ENCODE measurements around the gene TERB2. TPM values are rescaled to one million over a fixed set of nuclear protein-coding genes. Genes with fewer than 3 reads are reported as not detected.
"Not testable (repeated sequence)": the region's sequence is repeated elsewhere in the genome, so short reads cannot be mapped to it uniquely, and the experiment has no call there.

Gene TERB2
- total RNA-seq, 3 donors from 2014 or later (not counting 1 experiment from before 2014, with no cell fraction given): 0.48 TPM; not detected in 2

GRCh38 chr15:44971036-44971435 is 14.5 kb downstream of the TERB2 start:
- no peaks in the 10 kb centered on the region for H3K4me1 ChIP-seq (ENCODE audit: control insufficient read depth, insufficient read depth, low read length)
- H3K27me3 ChIP-seq (ENCODE audit: control insufficient read depth, insufficient read depth, low read length): no peaks in the 10 kb centered on the region
- no peak overlapping the region for H3K27ac ChIP-seq (ENCODE audit: low read length)
- Mint-ChIP-seq H3K36me3 (no peaks in the 10 kb centered on the region), H3K27me3 (ENCODE audit: low read depth in 2 of 2) (peaks cover 0 to 3% of the 10 kb centered on the region in 2 donors), H3K4me3 (no peak overlapping the region), H3K9me3 (no peaks in the 10 kb centered on the region), H3K27ac (no peak overlapping the region), H3K4me1 (no peaks in the 10 kb centered on the region)
- no peak overlapping the region for H3K4me3 ChIP-seq (ENCODE audit: low read length)
- no peak for TF ChIP-seq CTCF (IDR thresholded peaks at IDR 0.05)
- H3K36me3 ChIP-seq (ENCODE audit: control insufficient read depth, insufficient read depth, low read length): no peaks in the 10 kb centered on the region
- DNase-seq (no peak), ATAC-seq (no peak)
- intact Hi-C loops (cut with micrococcal nuclease): no loop called here
- WGBS (ENCODE audit: insufficient coverage): 93% methylated on average over 5 of the region's 6 CpGs
- no peaks in the 10 kb centered on the region for H3K9me3 ChIP-seq (ENCODE audit: control insufficient read depth, insufficient read depth, low read length)

GRCh38 chr15:44976183-44976582 is 19.7 kb downstream of the TERB2 start:
- H3K4me1 Mint-ChIP-seq; ATAC-seq; H3K36me3 Mint-ChIP-seq; H3K9me3 ChIP-seq (ENCODE audit: control insufficient read depth, insufficient read depth, low read length); H3K9me3 Mint-ChIP-seq; H3K27ac Mint-ChIP-seq; intact Hi-C loops (cut with micrococcal nuclease); H3K27me3 ChIP-seq (ENCODE audit: control insufficient read depth, insufficient read depth, low read length); H3K4me1 ChIP-seq (ENCODE audit: control insufficient read depth, insufficient read depth, low read length); H3K27me3 Mint-ChIP-seq (ENCODE audit: low read depth in 2 of 2); H3K36me3 ChIP-seq (ENCODE audit: control insufficient read depth, insufficient read depth, low read length); DNase-seq; H3K4me3 Mint-ChIP-seq; H3K4me3 ChIP-seq (ENCODE audit: low read length); H3K27ac ChIP-seq (ENCODE audit: low read length): not testable (repeated sequence)
- WGBS (ENCODE audit: insufficient coverage): 100% methylated on average over 3 of the region's 3 CpGs

DNA sequence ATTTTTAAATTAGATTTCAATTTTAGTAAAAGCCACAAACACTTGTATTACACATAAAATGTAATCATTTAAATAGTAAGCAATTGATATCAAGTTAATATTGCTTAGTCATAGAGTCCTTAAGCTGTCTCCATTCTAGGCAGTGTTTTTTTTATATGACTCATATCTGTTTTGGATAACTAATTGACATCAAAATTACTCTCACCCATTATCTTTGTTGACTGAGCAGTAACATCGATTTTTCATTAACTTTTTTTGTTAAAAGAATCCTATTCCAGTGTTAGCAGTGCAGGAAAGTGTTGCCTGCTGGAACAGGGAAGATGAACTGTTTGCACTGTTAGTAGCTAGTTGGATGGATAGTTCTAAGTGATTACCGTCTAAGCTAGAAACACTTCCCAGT is 21.3 kb downstream of the TERB2 start:
- peaks cover 4 to 11% of the 10 kb centered on the region in 2 donors for H3K27me3 Mint-ChIP-seq (ENCODE audit: low read depth in 2 of 2)
- H3K36me3 ChIP-seq (ENCODE audit: control insufficient read depth, insufficient read depth, low read length); intact Hi-C loops (cut with micrococcal nuclease); H3K36me3 Mint-ChIP-seq; H3K4me1 Mint-ChIP-seq; H3K27ac ChIP-seq (ENCODE audit: low read length); H3K9me3 ChIP-seq (ENCODE audit: control insufficient read depth, insufficient read depth, low read length); H3K27ac Mint-ChIP-seq; H3K4me3 ChIP-seq (ENCODE audit: low read length); H3K9me3 Mint-ChIP-seq; DNase-seq; H3K4me1 ChIP-seq (ENCODE audit: control insufficient read depth, insufficient read depth, low read length); H3K4me3 Mint-ChIP-seq; ATAC-seq; H3K27me3 ChIP-seq (ENCODE audit: control insufficient read depth, insufficient read depth, low read length): not testable (repeated sequence)
- 80% methylated on average over 1 of the region's 2 CpGs for WGBS (ENCODE audit: insufficient coverage)

DNA sequence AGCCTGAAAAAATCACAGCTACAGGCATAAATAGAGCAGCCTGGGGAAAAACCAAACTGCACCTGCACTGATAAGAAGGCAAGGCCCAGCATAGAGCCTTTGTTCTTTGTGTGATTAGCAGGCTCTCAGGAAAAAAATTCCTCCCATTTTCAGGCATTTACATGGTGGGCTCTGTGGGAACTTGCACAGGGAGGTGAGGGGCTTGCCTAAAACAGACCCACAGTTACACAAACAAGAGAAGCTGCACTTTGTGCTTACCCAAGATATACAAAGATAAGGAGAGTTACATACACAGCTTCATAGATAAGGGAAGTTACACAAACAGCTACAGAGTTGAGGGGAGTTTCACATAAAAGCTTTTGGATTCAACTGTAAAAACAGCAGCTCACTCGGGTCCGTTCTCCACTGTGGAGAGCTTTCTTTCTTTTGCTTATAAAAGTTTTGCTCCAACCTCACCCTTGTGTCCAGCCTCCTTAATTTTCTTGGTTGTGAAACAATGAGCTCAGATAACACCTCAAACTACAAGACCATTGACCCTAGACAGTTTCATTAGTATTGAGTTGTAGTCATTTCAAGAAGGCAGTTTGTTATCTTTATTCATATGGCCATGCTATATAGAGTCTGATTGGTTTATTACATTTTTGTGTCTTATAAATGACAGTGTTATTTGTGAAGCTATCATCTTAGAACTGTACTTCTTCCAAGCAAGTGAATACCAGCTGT is 23.3 kb downstream of the TERB2 start:
- H3K27ac Mint-ChIP-seq; H3K27ac ChIP-seq (ENCODE audit: low read length); H3K4me1 ChIP-seq (ENCODE audit: control insufficient read depth, insufficient read depth, low read length); H3K27me3 ChIP-seq (ENCODE audit: control insufficient read depth, insufficient read depth, low read length); intact Hi-C loops (cut with micrococcal nuclease); H3K4me3 ChIP-seq (ENCODE audit: low read length); H3K9me3 Mint-ChIP-seq; H3K4me3 Mint-ChIP-seq; H3K9me3 ChIP-seq (ENCODE audit: control insufficient read depth, insufficient read depth, low read length); ATAC-seq; H3K4me1 Mint-ChIP-seq; DNase-seq; H3K36me3 ChIP-seq (ENCODE audit: control insufficient read depth, insufficient read depth, low read length); H3K36me3 Mint-ChIP-seq: not testable (repeated sequence)
- WGBS (ENCODE audit: insufficient coverage): 94% methylated on average over 2 of the region's 2 CpGs
- peaks cover 6 to 27% of the 10 kb centered on the region in 2 donors for H3K27me3 Mint-ChIP-seq (ENCODE audit: low read depth in 2 of 2)

DNA sequence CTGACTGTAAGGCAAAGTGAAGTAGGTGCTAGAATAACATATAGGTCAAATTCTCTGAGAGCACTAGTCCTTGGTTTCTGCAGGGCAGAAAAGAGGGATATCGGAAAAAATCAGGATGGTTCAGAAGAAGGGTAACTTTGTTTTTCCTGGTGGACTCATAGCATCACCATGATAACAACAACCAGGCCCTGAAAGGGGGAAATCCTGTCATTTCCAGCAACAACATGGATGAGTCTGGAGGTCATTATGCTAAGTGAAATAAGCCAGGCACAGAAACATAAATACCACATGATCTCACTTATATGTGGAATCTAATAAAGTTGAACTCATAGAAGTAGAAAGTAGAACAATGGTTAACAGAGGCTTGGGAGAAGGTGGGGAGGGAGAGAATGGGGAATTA is 27.7 kb downstream of the TERB2 start:
- 100% methylated on average over 1 of the region's 1 CpG for WGBS (ENCODE audit: insufficient coverage)
- H3K9me3 Mint-ChIP-seq: not testable (repeated sequence)

GRCh38 chr15:44986346-44987055 is 30.0 kb downstream of the TERB2 start:
- H3K9me3 ChIP-seq (ENCODE audit: control insufficient read depth, insufficient read depth, low read length); H3K4me3 Mint-ChIP-seq; H3K4me1 ChIP-seq (ENCODE audit: control insufficient read depth, insufficient read depth, low read length); H3K27ac Mint-ChIP-seq; H3K27me3 ChIP-seq (ENCODE audit: control insufficient read depth, insufficient read depth, low read length); H3K36me3 Mint-ChIP-seq; intact Hi-C loops (cut with micrococcal nuclease); H3K4me1 Mint-ChIP-seq; H3K27ac ChIP-seq (ENCODE audit: low read length); H3K36me3 ChIP-seq (ENCODE audit: control insufficient read depth, insufficient read depth, low read length); H3K4me3 ChIP-seq (ENCODE audit: low read length); DNase-seq; ATAC-seq; H3K9me3 Mint-ChIP-seq: not testable (repeated sequence)
- WGBS (ENCODE audit: insufficient coverage): 74% methylated on average over 4 of the region's 4 CpGs
- peaks cover 9 to 24% of the 10 kb centered on the region in 2 donors for H3K27me3 Mint-ChIP-seq (ENCODE audit: low read depth in 2 of 2)

More for the DNA sequence above, 27.7 kb downstream of the TERB2 start:
- H3K36me3 Mint-ChIP-seq; H3K27ac ChIP-seq (ENCODE audit: low read length); H3K4me1 Mint-ChIP-seq; H3K4me1 ChIP-seq (ENCODE audit: control insufficient read depth, insufficient read depth, low read length); H3K4me3 ChIP-seq (ENCODE audit: low read length); intact Hi-C loops (cut with micrococcal nuclease); H3K27me3 ChIP-seq (ENCODE audit: control insufficient read depth, insufficient read depth, low read length); H3K27ac Mint-ChIP-seq; H3K4me3 Mint-ChIP-seq; ATAC-seq; H3K36me3 ChIP-seq (ENCODE audit: control insufficient read depth, insufficient read depth, low read length); DNase-seq; H3K9me3 ChIP-seq (ENCODE audit: control insufficient read depth, insufficient read depth, low read length): not testable (repeated sequence)
- H3K27me3 Mint-ChIP-seq (ENCODE audit: low read depth in 2 of 2): peaks cover 6 to 21% of the 10 kb centered on the region in 2 donors

- H3K36me3 ChIP-seq (ENCODE audit: control insufficient read depth, insufficient read depth, low read length); H3K4me1 ChIP-seq (ENCODE audit: control insufficient read depth, insufficient read depth, low read length); H3K27me3 ChIP-seq (ENCODE audit: control insufficient read depth, insufficient read depth, low read length); H3K27ac ChIP-seq (ENCODE audit: low read length); H3K4me3 ChIP-seq (ENCODE audit: low read length); H3K4me1 Mint-ChIP-seq; H3K9me3 ChIP-seq (ENCODE audit: control insufficient read depth, insufficient read depth, low read length); H3K4me3 Mint-ChIP-seq; H3K27ac Mint-ChIP-seq; DNase-seq; H3K36me3 Mint-ChIP-seq; ATAC-seq; H3K9me3 Mint-ChIP-seq: not testable (repeated sequence)
- peaks cover 9 to 31% of the 10 kb centered on the region in 2 donors for H3K27me3 Mint-ChIP-seq (ENCODE audit: low read depth in 2 of 2)
- no CpG with 5 or more reads among the region's 1 CpG for WGBS (ENCODE audit: insufficient coverage)
- intact Hi-C loops (cut with micrococcal nuclease): loop anchor here (2.0 kb wide), 1 partner anchor 89 kb away; no protein-coding TSS in a partner anchor
Measured at GRCh38 chr15:44987711-44988110, 31.2 kb downstream of the TERB2 start.
